Mammary epithelial cell (primary cell): ENCODE data around the gene PROS1.

ENCODE experiments used
- CTCF ChIP-seq, 2 donors: IDR thresholded peaks in 1 of 2; conservative IDR thresholded peaks in 1 of 2; 2 replicates each; pipeline ENCODE4 v1.5.1; 2011 to 2012; ENCODE audit warnings: inconsistent platforms in 2 of 2, low read length in 2 of 2, mild to moderate bottlenecking in 2 of 2, control low read depth in 1 of 2, low read depth in 1 of 2; ENCODE audit not compliant: insufficient read depth in 1 of 2; ENCODE audit errors: extremely low read depth in 1 of 2
- EZH2 ChIP-seq: IDR thresholded peaks from 2 replicates; pipeline ENCODE4 v1.6.1; 2012; ENCODE audit warnings: low read length, inconsistent platforms, borderline replicate concordance

- TF ChIP-seq CTCF (conservative IDR thresholded peaks at IDR 0.05 in 1 of 2, IDR thresholded peaks at IDR 0.05 in 1 of 2; ENCODE audit: extremely low read depth in 1 of 2, insufficient read depth in 1 of 2, low read depth in 1 of 2, low read length in 2 of 2) (no peak), EZH2 (no peak)
These were observed 118.3 kb downstream of the PROS1 start for GRCh38 chr3:93855401-93855800.
